Measurements from ENCODE around the gene CHST11.

GRCh38 chr12:104578453-104578852 is 121.7 kb downstream of the CHST11 start:
- TF ChIP-seq CTCF (conservative IDR thresholded peaks at IDR 0.05 in 1 of 2, IDR thresholded peaks at IDR 0.05 in 1 of 2; ENCODE audit: extremely low read depth in 1 of 2, insufficient read depth in 1 of 2, low read depth in 1 of 2, low read length in 2 of 2) (no peak), EZH2 (IDR thresholded peaks at IDR 0.05; ENCODE audit: borderline replicate concordance, low read length) (no peak)
